K562 (cell line): ENCODE data around the gene OR2V2. TPM values are rescaled to one million over a fixed set of nuclear protein-coding genes. Genes with fewer than 3 reads are reported as not detected.

Experiments used
- BCOR ChIP-seq: fragments of 450-650 bp; IDR thresholded peaks from 2 replicates; pipeline ENCODE4 v1.6.1; 2016
- BMI1 ChIP-seq: fragments of 150-350 bp; IDR thresholded peaks from 2 replicates; pipeline ENCODE4 v1.6.1; 2014; ENCODE audit warnings: low read length
- BRF1 ChIP-seq: IDR thresholded peaks from 3 replicates; pipeline ENCODE4 v1.6.1; 2011; ENCODE audit warnings: borderline replicate concordance, mild to moderate bottlenecking; ENCODE audit not compliant: insufficient read length; ENCODE audit errors: extremely low read depth
- FIP1L1 ChIP-seq: fragments of 200-400 bp; formaldehyde crosslinking; IDR thresholded peaks from 2 replicates; pipeline ENCODE4 v1.6.1; 2018; ENCODE audit warnings: mild to moderate bottlenecking, low read depth, low read length; ENCODE audit not compliant: poor library complexity, severe bottlenecking
- JUNB ChIP-seq: fragments of 450-650 bp; formaldehyde crosslinking; conservative IDR thresholded peaks from 2 replicates; pipeline ENCODE4 v1.4.0; 2020; ENCODE audit warnings: mild to moderate bottlenecking
- KAT8 ChIP-seq: fragments of 450-650 bp; IDR thresholded peaks from 2 replicates; pipeline ENCODE4 v1.6.1; 2016; ENCODE audit warnings: low read depth, mild to moderate bottlenecking
- MEF2A ChIP-seq: IDR thresholded peaks from 2 replicates; pipeline ENCODE4 v1.6.1; 2011; ENCODE audit warnings: low read depth, mild to moderate bottlenecking, low read length, moderate library complexity; ENCODE audit not compliant: control insufficient read depth
- MXI1 ChIP-seq: IDR thresholded peaks from 2 replicates; pipeline ENCODE4 v1.6.1; 2011; ENCODE audit warnings: low read depth, mild to moderate bottlenecking, improper control_type of control experiment, low read length
- RBM22 ChIP-seq: fragments of 200-400 bp; formaldehyde crosslinking; IDR thresholded peaks from 2 replicates; pipeline ENCODE4 v1.6.1; 2018; ENCODE audit warnings: low read length, low read depth; ENCODE audit not compliant: poor library complexity, severe bottlenecking
- SMAD2 ChIP-seq: fragments of 150-350 bp; IDR thresholded peaks from 2 replicates; pipeline ENCODE4 v1.6.1; 2014; ENCODE audit warnings: low read depth, mild to moderate bottlenecking, low read length
- XRCC4 ChIP-seq: IDR thresholded peaks from one replicate; pipeline ENCODE4 v1.6.1; 2011; ENCODE audit not compliant: insufficient read depth, insufficient read length; ENCODE audit errors: extremely low read depth
- YY1 ChIP-seq, 3 experiments: IDR thresholded peaks; 2 replicates each; pipeline ENCODE4 v1.6.1; 2011; ENCODE audit warnings: low read length in 2 of 3, mild to moderate bottlenecking in 2 of 3, moderate library complexity in 2 of 3, borderline replicate concordance in 1 of 3, control low read depth in 1 of 3, low read depth in 1 of 3; ENCODE audit not compliant: insufficient read depth in 3 of 3, insufficient replicate concordance in 2 of 3, control insufficient read depth in 1 of 3, insufficient read length in 1 of 3; ENCODE audit errors: extremely low read depth in 1 of 3
- ZNF436 ChIP-seq: fragments of 250-450, 450-650 bp; sonication (Bioruptor Pico); formaldehyde crosslinking; IDR thresholded peaks from 2 replicates; pipeline ENCODE4 v1.7.0; 2020; ENCODE audit warnings: mild to moderate bottlenecking
- polyA plus RNA-seq, 8 experiments: library from polyadenylated mRNA; depleted of rRNA in 4 of 8; stranded (reverse) in 5 of 8; unstranded in 3 of 8; fragments of >200 nt; fragmentation: Nextera tagmentation in 2 of 8; fragmentation: Illumina TruSeq in 1 of 8; extraction: Ambion mirVana in 2 of 8; extraction: Trizol in 1 of 8; gene quantifications; 2 replicates each; pipeline versions ENCODE4 v1.2.1 to v1.2.3, GENCODE V29; 2011 to 2014; ENCODE audit warnings: inconsistent platforms in 1 of 8, missing spikeins in 1 of 8
- total RNA-seq, 7 experiments: library from RNA; depleted of rRNA in 6 of 7; stranded (reverse); fragments of >200 nt in 6 of 7; fragmentation: Illumina TruSeq in 2 of 7; extraction: Trizol in 2 of 7; gene quantifications; 2 replicates each; pipeline versions ENCODE4 v1.2.1 to v1.2.3, GENCODE V29; 2011 to 2021; ENCODE audit warnings: low replicate concordance in 1 of 7
- TF ChIP-seq, protein P1 (sequence below): fragments of 450-650 bp; IDR thresholded peaks from 2 replicates; pipeline ENCODE4 v1.6.1; 2016; ENCODE audit warnings: low read depth
- TF ChIP-seq, protein P2 (sequence below), 2 experiments: IDR thresholded peaks; 2 replicates each; pipeline ENCODE4 v1.6.1; 2011; ENCODE audit warnings: borderline replicate concordance in 1 of 2, control low read depth in 1 of 2, low read depth in 1 of 2, low read length in 1 of 2, mild to moderate bottlenecking in 1 of 2, mixed read lengths in 1 of 2, moderate library complexity in 1 of 2; ENCODE audit not compliant: insufficient read depth in 1 of 2, insufficient read length in 1 of 2, poor library complexity in 1 of 2, severe bottlenecking in 1 of 2; ENCODE audit errors: extremely low read depth in 1 of 2
- TF ChIP-seq, protein P3 (sequence below): fragments of 250-450 bp; sonication (Bioruptor Pico); IDR thresholded peaks from 2 replicates; pipeline ENCODE4 v1.4.0; 2020; ENCODE audit warnings: mild to moderate bottlenecking, moderate library complexity

OR2V2 gene
- total and polyA plus RNA-seq, 9 of the 15 experiments (the other 6 are each of a cell fraction or from before 2014, with no cell fraction given), result 0.01 TPM; not detected in 8

DNA sequence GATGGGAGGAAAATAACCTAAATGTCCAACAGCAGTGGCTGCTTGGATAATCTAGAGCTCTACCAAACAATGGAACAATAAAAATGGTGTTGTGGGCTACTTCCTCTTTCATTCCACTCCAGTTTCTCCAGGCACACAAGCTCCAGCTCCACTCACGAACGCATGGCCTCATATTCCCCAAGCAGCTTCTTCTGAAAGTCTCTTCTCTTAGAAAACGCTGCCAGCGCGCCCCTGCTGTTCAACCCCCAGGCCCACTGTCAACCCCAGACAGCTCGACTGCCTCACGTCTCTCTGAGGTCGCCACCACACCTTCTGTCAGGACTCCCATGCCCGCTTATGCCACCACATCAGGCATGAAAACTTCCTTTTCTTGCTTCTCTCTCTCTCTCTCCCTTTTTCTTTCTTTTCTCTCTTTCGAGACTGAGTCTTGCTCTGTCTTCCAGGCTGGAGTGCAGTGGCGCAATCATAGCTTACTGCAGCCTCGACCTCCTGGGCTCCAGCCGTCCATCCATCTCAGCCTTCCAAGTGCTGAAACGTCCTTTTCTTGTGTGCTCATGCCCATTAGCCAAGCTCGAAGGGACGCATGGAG is 16.2 kb downstream of the OR2V2 start (continued):
- TF ChIP-seq SMAD2, result no peak
- TF ChIP-seq, protein P1, sequence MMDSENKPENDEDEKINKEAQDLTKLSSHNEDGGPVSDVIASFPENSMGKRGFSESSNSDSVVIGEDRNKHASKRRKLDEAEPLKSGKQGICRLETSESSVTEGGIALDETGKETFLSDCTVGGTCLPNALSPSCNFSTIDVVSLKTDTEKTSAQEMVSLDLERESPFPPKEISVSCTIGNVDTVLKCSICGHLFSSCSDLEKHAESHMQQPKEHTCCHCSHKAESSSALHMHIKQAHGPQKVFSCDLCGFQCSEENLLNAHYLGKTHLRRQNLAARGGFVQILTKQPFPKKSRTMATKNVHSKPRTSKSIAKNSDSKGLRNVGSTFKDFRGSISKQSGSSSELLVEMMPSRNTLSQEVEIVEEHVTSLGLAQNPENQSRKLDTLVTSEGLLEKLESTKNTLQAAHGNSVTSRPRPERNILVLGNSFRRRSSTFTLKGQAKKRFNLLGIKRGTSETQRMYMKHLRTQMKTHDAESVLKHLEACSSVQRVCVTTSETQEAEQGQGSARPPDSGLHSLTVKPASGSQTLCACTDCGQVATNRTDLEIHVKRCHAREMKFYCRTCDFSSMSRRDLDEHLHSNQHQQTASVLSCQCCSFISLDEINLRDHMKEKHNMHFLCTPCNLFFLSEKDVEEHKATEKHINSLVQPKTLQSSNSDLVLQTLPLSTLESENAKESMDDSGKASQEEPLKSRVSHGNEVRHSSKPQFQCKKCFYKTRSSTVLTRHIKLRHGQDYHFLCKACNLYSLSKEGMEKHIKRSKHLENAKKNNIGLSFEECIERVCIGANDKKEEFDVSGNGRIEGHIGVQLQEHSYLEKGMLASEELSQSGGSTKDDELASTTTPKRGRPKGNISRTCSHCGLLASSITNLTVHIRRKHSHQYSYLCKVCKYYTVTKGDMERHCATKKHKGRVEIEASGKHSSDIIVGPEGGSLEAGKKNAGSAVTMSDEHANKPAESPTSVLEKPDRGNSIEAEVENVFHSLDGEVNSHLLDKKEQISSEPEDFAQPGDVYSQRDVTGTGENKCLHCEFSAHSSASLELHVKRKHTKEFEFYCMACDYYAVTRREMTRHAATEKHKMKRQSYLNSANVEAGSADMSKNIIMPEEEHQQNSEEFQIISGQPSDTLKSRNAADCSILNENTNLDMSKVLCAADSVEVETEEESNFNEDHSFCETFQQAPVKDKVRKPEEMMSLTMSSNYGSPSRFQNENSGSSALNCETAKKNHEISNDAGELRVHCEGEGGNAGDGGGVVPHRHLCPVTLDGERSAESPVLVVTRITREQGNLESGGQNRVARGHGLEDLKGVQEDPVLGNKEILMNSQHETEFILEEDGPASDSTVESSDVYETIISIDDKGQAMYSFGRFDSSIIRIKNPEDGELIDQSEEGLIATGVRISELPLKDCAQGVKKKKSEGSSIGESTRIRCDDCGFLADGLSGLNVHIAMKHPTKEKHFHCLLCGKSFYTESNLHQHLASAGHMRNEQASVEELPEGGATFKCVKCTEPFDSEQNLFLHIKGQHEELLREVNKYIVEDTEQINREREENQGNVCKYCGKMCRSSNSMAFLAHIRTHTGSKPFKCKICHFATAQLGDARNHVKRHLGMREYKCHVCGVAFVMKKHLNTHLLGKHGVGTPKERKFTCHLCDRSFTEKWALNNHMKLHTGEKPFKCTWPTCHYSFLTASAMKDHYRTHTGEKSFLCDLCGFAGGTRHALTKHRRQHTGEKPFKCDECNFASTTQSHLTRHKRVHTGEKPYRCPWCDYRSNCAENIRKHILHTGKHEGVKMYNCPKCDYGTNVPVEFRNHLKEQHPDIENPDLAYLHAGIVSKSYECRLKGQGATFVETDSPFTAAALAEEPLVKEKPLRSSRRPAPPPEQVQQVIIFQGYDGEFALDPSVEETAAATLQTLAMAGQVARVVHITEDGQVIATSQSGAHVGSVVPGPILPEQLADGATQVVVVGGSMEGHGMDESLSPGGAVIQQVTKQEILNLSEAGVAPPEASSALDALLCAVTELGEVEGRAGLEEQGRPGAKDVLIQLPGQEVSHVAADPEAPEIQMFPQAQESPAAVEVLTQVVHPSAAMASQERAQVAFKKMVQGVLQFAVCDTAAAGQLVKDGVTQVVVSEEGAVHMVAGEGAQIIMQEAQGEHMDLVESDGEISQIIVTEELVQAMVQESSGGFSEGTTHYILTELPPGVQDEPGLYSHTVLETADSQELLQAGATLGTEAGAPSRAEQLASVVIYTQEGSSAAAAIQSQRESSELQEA, result no peak
- TF ChIP-seq MEF2A, result no peak
- TF ChIP-seq ZNF436 (CRISPR knock-in tag), result no peak
- TF ChIP-seq JUNB (CRISPR knock-in tag), result no peak
- TF ChIP-seq BRF1, result no peak
- TF ChIP-seq, protein P2, sequence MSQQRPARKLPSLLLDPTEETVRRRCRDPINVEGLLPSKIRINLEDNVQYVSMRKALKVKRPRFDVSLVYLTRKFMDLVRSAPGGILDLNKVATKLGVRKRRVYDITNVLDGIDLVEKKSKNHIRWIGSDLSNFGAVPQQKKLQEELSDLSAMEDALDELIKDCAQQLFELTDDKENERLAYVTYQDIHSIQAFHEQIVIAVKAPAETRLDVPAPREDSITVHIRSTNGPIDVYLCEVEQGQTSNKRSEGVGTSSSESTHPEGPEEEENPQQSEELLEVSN (IDR thresholded peaks at IDR 0.05; ENCODE audit: borderline replicate concordance in 1 of 2, extremely low read depth in 1 of 2, insufficient read depth in 1 of 2, insufficient read length in 1 of 2, low read depth in 1 of 2, low read length in 1 of 2, poor library complexity in 1 of 2, severe bottlenecking in 1 of 2), result peak in 1 of 2 experiments; percentile 16
- no peak for TF ChIP-seq KAT8
- no peak for TF ChIP-seq XRCC4
- TF ChIP-seq BMI1, result no peak
- TF ChIP-seq, protein P3, sequence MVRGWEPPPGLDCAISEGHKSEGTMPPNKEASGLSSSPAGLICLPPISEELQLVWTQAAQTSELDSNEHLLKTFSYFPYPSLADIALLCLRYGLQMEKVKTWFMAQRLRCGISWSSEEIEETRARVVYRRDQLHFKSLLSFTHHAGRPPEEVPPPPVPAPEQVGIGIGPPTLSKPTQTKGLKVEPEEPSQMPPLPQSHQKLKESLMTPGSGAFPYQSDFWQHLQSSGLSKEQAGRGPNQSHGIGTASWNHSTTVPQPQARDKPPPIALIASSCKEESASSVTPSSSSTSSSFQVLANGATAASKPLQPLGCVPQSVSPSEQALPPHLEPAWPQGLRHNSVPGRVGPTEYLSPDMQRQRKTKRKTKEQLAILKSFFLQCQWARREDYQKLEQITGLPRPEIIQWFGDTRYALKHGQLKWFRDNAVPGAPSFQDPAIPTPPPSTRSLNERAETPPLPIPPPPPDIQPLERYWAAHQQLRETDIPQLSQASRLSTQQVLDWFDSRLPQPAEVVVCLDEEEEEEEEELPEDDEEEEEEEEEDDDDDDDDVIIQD (CRISPR knock-in tag), result no peak
- TF ChIP-seq FIP1L1, result no peak
- TF ChIP-seq RBM22, result no peak
- no peak for TF ChIP-seq MXI1
- TF ChIP-seq BCOR, result peak; percentile 38; the same call in 1 of the 2 replicates
- peak in 1 of 3 experiments; percentile 24 for TF ChIP-seq YY1 (IDR thresholded peaks at IDR 0.05; ENCODE audit: borderline replicate concordance in 1 of 3, control insufficient read depth in 1 of 3, extremely low read depth in 1 of 3, insufficient read depth in 3 of 3, insufficient read length in 1 of 3, insufficient replicate concordance in 2 of 3, low read depth in 1 of 3, low read length in 2 of 3)
